ENCODE measurements around the gene HRC.

- no peak for TF ChIP-seq CREB5 (CRISPR knock-in tag; IDR thresholded peaks at IDR 0.05; ENCODE audit: low read depth)
- no peak for TF ChIP-seq PATZ1 (CRISPR knock-in tag; IDR thresholded peaks at IDR 0.05; ENCODE audit: borderline replicate concordance)
- no peak for TF ChIP-seq ZFP30 (CRISPR knock-in tag; IDR thresholded peaks at IDR 0.05)
- no peak for TF ChIP-seq CSRNP3 (CRISPR knock-in tag; IDR thresholded peaks at IDR 0.05)
- no peak for TF ChIP-seq ESRRG (CRISPR knock-in tag; IDR thresholded peaks at IDR 0.05)
- TF ChIP-seq SNAI2 (CRISPR knock-in tag; IDR thresholded peaks at IDR 0.05): no peak
- TF ChIP-seq ZNF8 (CRISPR knock-in tag; IDR thresholded peaks at IDR 0.05): no peak
- no peak for TF ChIP-seq ZFP3 (CRISPR knock-in tag; IDR thresholded peaks at IDR 0.05)
- no peak for TF ChIP-seq TCF4 (CRISPR knock-in tag; IDR thresholded peaks at IDR 0.05; ENCODE audit: borderline replicate concordance)
Measured at GRCh38 chr19:49129238-49129583, 26.0 kb downstream of the HRC start.
